Liver (tissue), 9 donors: ENCODE data around the gene C3orf70. TPM values are rescaled to one million over a fixed set of nuclear protein-coding genes. Genes with fewer than 3 reads are reported as not detected.

Experiments
- DNase-seq: peaks from one replicate; pipeline ENCODE4 v3.0.0-alpha.2; 2017; ENCODE audit warnings: low spot score
- H3K27ac ChIP-seq, 2 donors: one replicate each; pipeline ENCODE4 v1.7.0; 2013; ENCODE audit warnings: inconsistent platforms in 2 of 2, low read length in 2 of 2, control low read depth in 1 of 2, low read depth in 1 of 2, mild to moderate bottlenecking in 1 of 2
- H3K27me3 ChIP-seq, 4 donors: one replicate each; pipeline versions ENCODE4 v1.6.1 to v1.7.0; 2013; ENCODE audit warnings: low read length in 3 of 4, inconsistent platforms in 1 of 4, mild to moderate bottlenecking in 1 of 4, moderate library complexity in 1 of 4; ENCODE audit not compliant: control insufficient read depth in 4 of 4, insufficient read depth in 4 of 4
- H3K36me3 ChIP-seq, 4 donors: one replicate each; pipeline versions ENCODE4 v1.6.1 to v1.7.0; 2013; ENCODE audit warnings: low read length in 3 of 4, mild to moderate bottlenecking in 3 of 4, low read depth in 1 of 4, moderate library complexity in 1 of 4; ENCODE audit not compliant: control insufficient read depth in 4 of 4, insufficient read depth in 3 of 4
- H3K4me1 ChIP-seq, 4 donors: one replicate each; pipeline versions ENCODE4 v1.6.1 to v1.7.0; 2013; ENCODE audit warnings: low read length in 3 of 4, mild to moderate bottlenecking in 3 of 4, moderate library complexity in 1 of 4; ENCODE audit not compliant: control insufficient read depth in 4 of 4, insufficient read depth in 4 of 4
- H3K4me3 ChIP-seq, 3 donors: one replicate each; pipeline versions ENCODE4 v1.6.1 to v1.7.0; 2013; ENCODE audit warnings: low read length in 3 of 3, control low read depth in 1 of 3, low read depth in 1 of 3, mild to moderate bottlenecking in 1 of 3
- H3K9ac ChIP-seq, 2 donors: one replicate each; pipeline ENCODE4 v1.7.0; 2013; ENCODE audit warnings: low read length in 2 of 2, mild to moderate bottlenecking in 2 of 2, moderate library complexity in 2 of 2, control low read depth in 1 of 2, low read depth in 1 of 2
- H3K9me3 ChIP-seq, 4 donors: one replicate each; pipeline versions ENCODE4 v1.6.1 to v1.7.0; 2013; ENCODE audit warnings: low read length in 3 of 4; ENCODE audit not compliant: control insufficient read depth in 4 of 4
- ATF3 ChIP-seq: IDR thresholded peaks from 2 replicates; pipeline ENCODE4 v1.6.1; 2016; ENCODE audit warnings: antibody characterized with exemption
- CTCF ChIP-seq: fragments of 150-350 bp; IDR thresholded peaks from 2 replicates; pipeline ENCODE4 v1.5.1; 2017; ENCODE audit warnings: improper control_type of control experiment, low read depth, low read length; ENCODE audit not compliant: missing input control
- EGR1 ChIP-seq, 2 donors: IDR thresholded peaks; 2 replicates each; pipeline ENCODE4 v1.6.1; 2016 to 2018; ENCODE audit warnings: antibody characterized with exemption in 2 of 2, low read depth in 2 of 2
- FOXA1 ChIP-seq: IDR thresholded peaks from 2 replicates; pipeline ENCODE4 v1.6.1; 2016; ENCODE audit warnings: antibody characterized with exemption
- FOXA2 ChIP-seq: IDR thresholded peaks from 2 replicates; pipeline ENCODE4 v1.6.1; 2016; ENCODE audit warnings: antibody characterized with exemption
- GABPA ChIP-seq, 2 donors: IDR thresholded peaks in 1 of 2; conservative IDR thresholded peaks in 1 of 2; 2 replicates each; pipeline ENCODE4 v1.6.1; 2016; ENCODE audit warnings: antibody characterized with exemption in 2 of 2, mild to moderate bottlenecking in 1 of 2, moderate library complexity in 1 of 2
- HNF4A ChIP-seq, 2 donors: conservative IDR thresholded peaks; 2 replicates each; pipeline ENCODE4 v1.6.1; 2016; ENCODE audit warnings: antibody characterized with exemption in 2 of 2, mild to moderate bottlenecking in 2 of 2
- HNF4G ChIP-seq: IDR thresholded peaks from 2 replicates; pipeline ENCODE4 v1.6.1; 2016; ENCODE audit warnings: antibody characterized with exemption
- JUND ChIP-seq, 2 donors: IDR thresholded peaks; 2 replicates each; pipeline ENCODE4 v1.6.1; 2016; ENCODE audit warnings: antibody characterized with exemption in 2 of 2
- MAX ChIP-seq: IDR thresholded peaks from 2 replicates; pipeline ENCODE4 v1.6.1; 2016; ENCODE audit warnings: antibody characterized with exemption
- NR2F2 ChIP-seq: IDR thresholded peaks from 2 replicates; pipeline ENCODE4 v1.6.1; 2016; ENCODE audit warnings: antibody characterized with exemption
- RAD21 ChIP-seq, 2 donors: IDR thresholded peaks; 2 replicates each; pipeline ENCODE4 v1.6.1; 2016; ENCODE audit warnings: antibody characterized with exemption in 2 of 2, mild to moderate bottlenecking in 2 of 2
- REST ChIP-seq: IDR thresholded peaks from 2 replicates; pipeline ENCODE4 v1.6.1; 2016; ENCODE audit warnings: antibody characterized with exemption, mild to moderate bottlenecking
- RXRA ChIP-seq, 2 donors: IDR thresholded peaks; 2 replicates each; pipeline ENCODE4 v1.6.1; 2017 to 2018; ENCODE audit warnings: antibody characterized with exemption in 2 of 2, mild to moderate bottlenecking in 1 of 2
- SP1 ChIP-seq: IDR thresholded peaks from 2 replicates; pipeline ENCODE4 v1.6.1; 2018; ENCODE audit warnings: antibody characterized with exemption, mild to moderate bottlenecking
- TAF1 ChIP-seq: conservative IDR thresholded peaks from 2 replicates; pipeline ENCODE4 v1.6.1; 2016; ENCODE audit warnings: antibody characterized with exemption, mild to moderate bottlenecking
- YY1 ChIP-seq: IDR thresholded peaks from 2 replicates; pipeline ENCODE4 v1.6.1; 2016; ENCODE audit warnings: antibody characterized with exemption, mild to moderate bottlenecking
- ZBTB33 ChIP-seq: IDR thresholded peaks from 2 replicates; pipeline ENCODE4 v1.6.1; 2016; ENCODE audit warnings: antibody characterized with exemption
- WGBS: extraction: QIAGEN DNeasy Blood & Tissue Kit; methylation state at CpG from one replicate; pipeline ENCODE4 v1.1.7; 2013; 5-methylcytosine and 5-hydroxymethylcytosine counted together
- polyA plus RNA-seq, 2 donors: library from polyadenylated mRNA; stranded (reverse) in 1 of 2; unstranded in 1 of 2; fragments of 200-250 nt in 1 of 2; fragments of >200 nt in 1 of 2; fragmentation: Nextera tagmentation in 1 of 2; extraction: Ambion mirVana in 1 of 2; gene quantifications; one replicate each; pipeline versions ENCODE4 v1.2.1 to v1.2.3, GENCODE V29; 2013 to 2015
- total RNA-seq, 2 donors: library from RNA; depleted of rRNA; stranded (reverse); fragments of >200 nt; gene quantifications; one replicate each; pipeline ENCODE4 v1.2.3, GENCODE V29; 2014
- donor health status: healthy.
- donor health status: healthy.
- donor health status: healthy.
- donor health status: healthy.
- donor health status: healthy.

The C3orf70 gene
- total and polyA plus RNA-seq, 4 donors: 0.15 to 0.79 (median 0.41) TPM

- TF ChIP-seq YY1 (no peak), JUND (IDR thresholded peaks at IDR 0.05) (no peak), RXRA (IDR thresholded peaks at IDR 0.05) (no peak), HNF4A (conservative IDR thresholded peaks at IDR 0.05) (no peak), ATF3 (no peak), GABPA (IDR thresholded peaks at IDR 0.05 in 1 of 2, conservative IDR thresholded peaks at IDR 0.05 in 1 of 2) (no peak), FOXA1 (no peak), TAF1 (no peak), RAD21 (IDR thresholded peaks at IDR 0.05) (no peak), SP1 (no peak), MAX (no peak), ZBTB33 (no peak), CTCF (no peak), HNF4G (no peak), EGR1 (IDR thresholded peaks at IDR 0.05; ENCODE audit: low read depth in 2 of 2) (no peak), FOXA2 (no peak), REST (no peak), NR2F2 (no peak)
- Histone ChIP-seq H3K27me3 (no peaks in the 10 kb centered on the region), H3K9me3 (peaks cover 0 to 2% (median 0%) of the 10 kb centered on the region in 4 donors), H3K9ac (no peak overlapping the region), H3K4me1 (no peaks in the 10 kb centered on the region), H3K27ac (no peak overlapping the region), H3K36me3 (peaks cover 2 to 42% (median 12%) of the 10 kb centered on the region in 4 donors), H3K4me3 (no peak overlapping the region)
- no peak for DNase-seq
- WGBS: 97% methylated on average over 8 of the region's 8 CpGs
These were observed 101.1 kb downstream of the C3orf70 start for GRCh38 chr3:185051801-185052200.
